Measurements from ENCODE around the gene CRYBG3.

Gene CRYBG3

GRCh38 chr3:97917813-97918536 lies 96.2 kb downstream of the CRYBG3 start:
- Histone ChIP-seq H3K4me2 (ENCODE audit: low read length, poor library complexity, severe bottlenecking) (no peak overlapping the region), H2AK5ac (ENCODE audit: low read length, severe bottlenecking) (no peak overlapping the region), H3K18ac (ENCODE audit: low read depth in 1 of 2, low read length in 2 of 2) (no peak overlapping the region), H2BK5ac (ENCODE audit: low read depth, low read length, poor library complexity, severe bottlenecking) (no peak overlapping the region), H3K4me3 (ENCODE audit: insufficient read depth in 1 of 2, low read depth in 1 of 2, low read length in 2 of 2) (no peak overlapping the region), H3K36me3 (ENCODE audit: control insufficient read depth in 1 of 2, insufficient read depth in 2 of 2, low read depth in 1 of 2, low read length in 2 of 2) (peaks cover 0 to 56% of the 10 kb centered on the region in 2 experiments), H2BK15ac (ENCODE audit: low read depth, poor library complexity, severe bottlenecking) (no peak overlapping the region), H3K4ac (ENCODE audit: low read depth in 1 of 2, low read length in 2 of 2) (no peak overlapping the region), H2AFZ (ENCODE audit: low read depth, low read length) (no peak overlapping the region), H2BK120ac (ENCODE audit: low read depth, low read length) (no peak overlapping the region), H3K27ac (ENCODE audit: low read length, poor library complexity, severe bottlenecking) (no peak overlapping the region), H3K9me3 (ENCODE audit: control insufficient read depth, low read length) (no peaks in the 10 kb centered on the region), H2BK12ac (ENCODE audit: low read length in 2 of 2) (no peak overlapping the region), H4K8ac (ENCODE audit: low read length) (no peak overlapping the region), H3K27me3 (ENCODE audit: control insufficient read depth in 1 of 2, insufficient read depth in 1 of 2, low read length in 2 of 2) (no peaks in the 10 kb centered on the region), H3K14ac (ENCODE audit: low read length in 2 of 2) (no peak overlapping the region), H4K91ac (ENCODE audit: low read length) (no peak overlapping the region), H3K9ac (ENCODE audit: low read length) (no peak overlapping the region), H3K23ac (ENCODE audit: low read length in 2 of 2) (no peak overlapping the region), H3K4me1 (ENCODE audit: control insufficient read depth, insufficient read depth, low read depth, low read length) (no peaks in the 10 kb centered on the region), H3K79me1 (replicated peaks; ENCODE audit: low read length, poor library complexity, severe bottlenecking) (no peaks in the 10 kb centered on the region)
- DNase-seq, result peak; percentile 22
- WGBS, result 100% methylated on average over 2 of the region's 3 CpGs

DNA sequence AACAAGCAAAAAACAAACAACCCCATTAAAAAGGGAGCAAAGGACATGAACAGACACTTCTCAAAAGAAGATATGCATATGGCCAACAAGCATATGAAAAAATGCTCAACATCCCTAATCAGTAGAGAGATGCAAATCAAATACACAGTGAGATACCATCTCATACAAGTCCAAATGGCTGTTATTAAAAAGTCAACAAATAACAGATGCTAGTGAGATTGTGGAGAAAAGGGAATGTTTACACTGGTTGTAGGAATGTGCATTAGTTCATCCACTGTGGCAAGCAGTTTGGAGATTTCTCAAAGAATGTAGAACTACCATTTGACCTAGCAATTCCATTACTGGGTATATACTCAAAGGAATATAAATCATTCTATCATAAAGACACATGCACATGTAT lies 105.9 kb downstream of the CRYBG3 start:
- Histone ChIP-seq H3K4me2 (ENCODE audit: low read length, poor library complexity, severe bottlenecking) (no peak overlapping the region), H4K91ac (ENCODE audit: low read length) (no peak overlapping the region), H2AFZ (ENCODE audit: low read depth, low read length) (no peak overlapping the region), H2BK120ac (ENCODE audit: low read depth, low read length) (no peak overlapping the region), H3K4me1 (ENCODE audit: control insufficient read depth, insufficient read depth, low read depth, low read length) (no peaks in the 10 kb centered on the region), H3K79me1 (replicated peaks; ENCODE audit: low read length, poor library complexity, severe bottlenecking) (no peaks in the 10 kb centered on the region), H3K23ac (ENCODE audit: low read length in 2 of 2) (no peak overlapping the region), H2BK12ac (ENCODE audit: low read length in 2 of 2) (no peak overlapping the region), H3K36me3 (ENCODE audit: control insufficient read depth in 1 of 2, insufficient read depth in 2 of 2, low read depth in 1 of 2, low read length in 2 of 2) (peaks cover 0 to 33% of the 10 kb centered on the region in 2 experiments), H4K8ac (ENCODE audit: low read length) (no peak overlapping the region), H3K14ac (ENCODE audit: low read length in 2 of 2) (no peak overlapping the region), H3K27me3 (ENCODE audit: control insufficient read depth in 1 of 2, insufficient read depth in 1 of 2, low read length in 2 of 2) (no peaks in the 10 kb centered on the region), H3K18ac (ENCODE audit: low read depth in 1 of 2, low read length in 2 of 2) (no peak overlapping the region), H2AK5ac (ENCODE audit: low read length, severe bottlenecking) (no peak overlapping the region), H3K4me3 (ENCODE audit: insufficient read depth in 1 of 2, low read depth in 1 of 2, low read length in 2 of 2) (no peak overlapping the region), H2BK5ac (ENCODE audit: low read depth, low read length, poor library complexity, severe bottlenecking) (no peak overlapping the region), H3K9ac (ENCODE audit: low read length) (no peak overlapping the region), H2BK15ac (ENCODE audit: low read depth, poor library complexity, severe bottlenecking) (no peak overlapping the region), H3K27ac (ENCODE audit: low read length, poor library complexity, severe bottlenecking) (no peak overlapping the region), H3K4ac (ENCODE audit: low read depth in 1 of 2, low read length in 2 of 2) (no peak overlapping the region), H3K9me3 (ENCODE audit: control insufficient read depth, low read length) (peaks cover 8% of the 10 kb centered on the region)
- DNase-seq, result peak; percentile 38

DNA sequence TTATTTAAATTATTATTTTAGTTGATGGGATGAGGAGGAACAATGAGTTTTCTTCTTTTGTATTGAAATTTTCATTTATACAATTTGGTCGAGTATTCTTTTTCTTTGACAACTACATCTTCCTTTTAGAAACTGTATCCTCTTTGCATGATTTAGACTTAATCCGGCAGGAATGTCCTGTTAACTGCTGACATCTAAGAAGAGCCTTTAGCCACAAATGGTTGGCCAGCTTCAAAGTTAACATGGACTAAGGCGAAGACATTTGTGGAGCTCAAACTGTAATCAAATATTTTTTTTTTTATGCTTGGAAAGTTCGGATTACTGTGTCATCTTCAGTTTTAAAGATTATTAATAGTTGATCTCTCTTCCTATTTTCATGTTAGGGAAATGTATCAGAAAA lies 107.2 kb downstream of the CRYBG3 start:
- Histone ChIP-seq H3K9me3 (ENCODE audit: control insufficient read depth, low read length) (peaks cover 8% of the 10 kb centered on the region), H3K4me3 (ENCODE audit: insufficient read depth in 1 of 2, low read depth in 1 of 2, low read length in 2 of 2) (no peak overlapping the region), H3K79me1 (replicated peaks; ENCODE audit: low read length, poor library complexity, severe bottlenecking) (no peaks in the 10 kb centered on the region), H3K27me3 (ENCODE audit: control insufficient read depth in 1 of 2, insufficient read depth in 1 of 2, low read length in 2 of 2) (no peaks in the 10 kb centered on the region), H3K4ac (ENCODE audit: low read depth in 1 of 2, low read length in 2 of 2) (no peak overlapping the region), H3K9ac (ENCODE audit: low read length) (no peak overlapping the region), H3K18ac (ENCODE audit: low read depth in 1 of 2, low read length in 2 of 2) (no peak overlapping the region), H3K4me2 (ENCODE audit: low read length, poor library complexity, severe bottlenecking) (no peak overlapping the region), H2BK15ac (ENCODE audit: low read depth, poor library complexity, severe bottlenecking) (no peak overlapping the region), H2BK5ac (ENCODE audit: low read depth, low read length, poor library complexity, severe bottlenecking) (no peak overlapping the region), H3K27ac (ENCODE audit: low read length, poor library complexity, severe bottlenecking) (no peak overlapping the region), H4K8ac (ENCODE audit: low read length) (no peak overlapping the region), H3K23ac (ENCODE audit: low read length in 2 of 2) (no peak overlapping the region), H3K14ac (ENCODE audit: low read length in 2 of 2) (no peak overlapping the region), H2BK120ac (ENCODE audit: low read depth, low read length) (no peak overlapping the region), H3K36me3 (ENCODE audit: control insufficient read depth in 1 of 2, insufficient read depth in 2 of 2, low read depth in 1 of 2, low read length in 2 of 2) (peaks cover 0 to 34% of the 10 kb centered on the region in 2 experiments), H4K91ac (ENCODE audit: low read length) (no peak overlapping the region), H2BK12ac (ENCODE audit: low read length in 2 of 2) (no peak overlapping the region), H3K4me1 (ENCODE audit: control insufficient read depth, insufficient read depth, low read depth, low read length) (no peaks in the 10 kb centered on the region), H2AK5ac (ENCODE audit: low read length, severe bottlenecking) (no peak overlapping the region), H2AFZ (ENCODE audit: low read depth, low read length) (no peak overlapping the region)
- DNase-seq, result no peak
- 99% methylated on average over 3 of the region's 4 CpGs for WGBS

GRCh38 chr3:97930018-97930417 lies 108.2 kb downstream of the CRYBG3 start:
- no peak overlapping the region for H2AK5ac ChIP-seq (ENCODE audit: low read length, severe bottlenecking)
- H4K91ac ChIP-seq (ENCODE audit: low read length), result no peak overlapping the region
- DNase-seq, result no peak
- no peak overlapping the region for H3K27ac ChIP-seq (ENCODE audit: low read length, poor library complexity, severe bottlenecking)
- H4K8ac ChIP-seq (ENCODE audit: low read length), result no peak overlapping the region
- no peaks in the 10 kb centered on the region for H3K27me3 ChIP-seq (ENCODE audit: control insufficient read depth in 1 of 2, insufficient read depth in 1 of 2, low read length in 2 of 2)
- H2BK5ac ChIP-seq (ENCODE audit: low read depth, low read length, poor library complexity, severe bottlenecking), result no peak overlapping the region
- H3K14ac ChIP-seq (ENCODE audit: low read length in 2 of 2), result no peak overlapping the region
- H2BK15ac ChIP-seq (ENCODE audit: low read depth, poor library complexity, severe bottlenecking), result no peak overlapping the region
- no peak overlapping the region for H3K4me2 ChIP-seq (ENCODE audit: low read length, poor library complexity, severe bottlenecking)
- no peak overlapping the region for H3K4ac ChIP-seq (ENCODE audit: low read depth in 1 of 2, low read length in 2 of 2)
- no peak overlapping the region for H3K23ac ChIP-seq (ENCODE audit: low read length in 2 of 2)
- H2AFZ ChIP-seq (ENCODE audit: low read depth, low read length), result no peak overlapping the region
- H3K79me1 ChIP-seq (replicated peaks; ENCODE audit: low read length, poor library complexity, severe bottlenecking), result no peaks in the 10 kb centered on the region
- H2BK120ac ChIP-seq (ENCODE audit: low read depth, low read length), result no peak overlapping the region
- no peak overlapping the region for H3K9ac ChIP-seq (ENCODE audit: low read length)
- peaks cover 8% of the 10 kb centered on the region for H3K9me3 ChIP-seq (ENCODE audit: control insufficient read depth, low read length)
- H2BK12ac ChIP-seq (ENCODE audit: low read length in 2 of 2), result no peak overlapping the region
- H3K36me3 ChIP-seq (ENCODE audit: control insufficient read depth in 1 of 2, insufficient read depth in 2 of 2, low read depth in 1 of 2, low read length in 2 of 2), result peaks cover 0 to 35% of the 10 kb centered on the region in 2 experiments
- H3K4me1 ChIP-seq (ENCODE audit: control insufficient read depth, insufficient read depth, low read depth, low read length), result no peaks in the 10 kb centered on the region
- peak overlapping the region in 1 of 2 experiments; percentile 40 for H3K18ac ChIP-seq (ENCODE audit: low read depth in 1 of 2, low read length in 2 of 2)
- H3K4me3 ChIP-seq (ENCODE audit: insufficient read depth in 1 of 2, low read depth in 1 of 2, low read length in 2 of 2), result no peak overlapping the region
